VCaP (cell line): Measurements from ENCODE around the gene MALRD1.

Experiments used
- H3K27ac ChIP-seq: fragments of 450-650 bp; 2 replicates; pipeline ENCODE4 v1.5.1; 2017
- TF ChIP-seq, protein P1 (sequence below): fragments of 450-650 bp; conservative IDR thresholded peaks from 2 replicates; pipeline ENCODE4 v1.5.1; 2017; ENCODE audit warnings: mild to moderate bottlenecking, moderate library complexity

The MALRD1 gene

GRCh38 chr10:19329475-19329874 lies 280.9 kb downstream of the MALRD1 start:
- no peak overlapping the region for H3K27ac ChIP-seq
- TF ChIP-seq, protein P1, sequence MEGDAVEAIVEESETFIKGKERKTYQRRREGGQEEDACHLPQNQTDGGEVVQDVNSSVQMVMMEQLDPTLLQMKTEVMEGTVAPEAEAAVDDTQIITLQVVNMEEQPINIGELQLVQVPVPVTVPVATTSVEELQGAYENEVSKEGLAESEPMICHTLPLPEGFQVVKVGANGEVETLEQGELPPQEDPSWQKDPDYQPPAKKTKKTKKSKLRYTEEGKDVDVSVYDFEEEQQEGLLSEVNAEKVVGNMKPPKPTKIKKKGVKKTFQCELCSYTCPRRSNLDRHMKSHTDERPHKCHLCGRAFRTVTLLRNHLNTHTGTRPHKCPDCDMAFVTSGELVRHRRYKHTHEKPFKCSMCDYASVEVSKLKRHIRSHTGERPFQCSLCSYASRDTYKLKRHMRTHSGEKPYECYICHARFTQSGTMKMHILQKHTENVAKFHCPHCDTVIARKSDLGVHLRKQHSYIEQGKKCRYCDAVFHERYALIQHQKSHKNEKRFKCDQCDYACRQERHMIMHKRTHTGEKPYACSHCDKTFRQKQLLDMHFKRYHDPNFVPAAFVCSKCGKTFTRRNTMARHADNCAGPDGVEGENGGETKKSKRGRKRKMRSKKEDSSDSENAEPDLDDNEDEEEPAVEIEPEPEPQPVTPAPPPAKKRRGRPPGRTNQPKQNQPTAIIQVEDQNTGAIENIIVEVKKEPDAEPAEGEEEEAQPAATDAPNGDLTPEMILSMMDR = no peak

GRCh38 chr10:19332304-19332703 lies 283.7 kb downstream of the MALRD1 start:
- TF ChIP-seq, protein P1 = no peak

GRCh38 chr10:19333631-19334030 lies 285.0 kb downstream of the MALRD1 start:
- TF ChIP-seq, protein P1 = no peak

More at GRCh38 chr10:19332304-19332703, 283.7 kb downstream of the MALRD1 start:
- H3K27ac ChIP-seq = no peak overlapping the region

DNA sequence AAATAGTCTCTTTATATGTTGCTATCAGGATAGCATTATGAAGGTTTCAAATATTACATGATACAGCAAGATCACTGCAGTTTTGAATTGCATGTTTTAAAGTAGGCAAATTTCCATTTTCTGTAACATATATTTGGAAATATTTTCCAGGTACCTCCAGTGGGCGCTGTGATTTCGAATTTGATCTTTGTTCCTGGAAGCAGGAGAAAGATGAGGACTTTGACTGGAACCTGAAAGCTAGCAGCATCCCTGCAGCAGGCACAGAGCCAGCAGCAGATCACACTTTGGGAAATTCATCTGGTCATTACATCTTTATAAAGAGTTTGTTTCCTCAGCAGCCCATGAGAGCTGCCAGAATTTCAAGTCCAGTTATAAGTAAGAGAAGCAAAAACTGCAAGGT lies 299.0 kb downstream of the MALRD1 start:
- TF ChIP-seq, protein P1 = peak; percentile 71
- no peak overlapping the region for H3K27ac ChIP-seq

More at GRCh38 chr10:19333631-19334030, 285.0 kb downstream of the MALRD1 start:
- H3K27ac ChIP-seq = no peak overlapping the region

DNA sequence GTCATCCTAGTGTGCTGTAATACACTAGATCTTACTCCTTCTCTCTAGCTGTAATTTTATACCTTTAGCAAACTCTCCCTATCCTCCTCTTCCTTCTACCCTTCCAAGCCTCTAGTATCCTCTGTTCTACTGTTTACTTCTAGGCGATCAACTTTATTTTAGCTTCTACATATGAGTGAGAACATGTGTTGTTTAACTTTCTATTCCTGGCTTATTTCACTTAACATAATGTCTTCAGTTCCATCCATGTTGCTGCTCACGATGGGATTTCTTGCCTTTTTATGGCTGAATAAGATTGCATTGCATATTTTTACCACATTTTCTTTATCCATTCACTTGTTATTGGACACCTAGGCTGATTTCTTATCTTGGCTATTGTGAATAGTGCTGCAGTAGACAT lies 318.6 kb downstream of the MALRD1 start:
- TF ChIP-seq, protein P1 = no peak
- no peak overlapping the region for H3K27ac ChIP-seq

- H3K27ac ChIP-seq = no peak overlapping the region
- TF ChIP-seq, protein P1 = no peak
Observed at GRCh38 chr10:19373988-19374387, 325.4 kb downstream of the MALRD1 start.

GRCh38 chr10:19385846-19386450 lies 337.3 kb downstream of the MALRD1 start:
- TF ChIP-seq, protein P1 = no peak
- H3K27ac ChIP-seq = no peak overlapping the region
